SIG-M5 treated with dmso at 0.1 percent for 504 hours (cell line): ENCODE data around the gene CHST11.

Experiments
- DNase-seq: peaks from one replicate; lab custom pipeline; 2025; ENCODE audit not compliant: unreplicated experiment; lab: John Stamatoyannopoulos, UW

CHST11 gene

DNA sequence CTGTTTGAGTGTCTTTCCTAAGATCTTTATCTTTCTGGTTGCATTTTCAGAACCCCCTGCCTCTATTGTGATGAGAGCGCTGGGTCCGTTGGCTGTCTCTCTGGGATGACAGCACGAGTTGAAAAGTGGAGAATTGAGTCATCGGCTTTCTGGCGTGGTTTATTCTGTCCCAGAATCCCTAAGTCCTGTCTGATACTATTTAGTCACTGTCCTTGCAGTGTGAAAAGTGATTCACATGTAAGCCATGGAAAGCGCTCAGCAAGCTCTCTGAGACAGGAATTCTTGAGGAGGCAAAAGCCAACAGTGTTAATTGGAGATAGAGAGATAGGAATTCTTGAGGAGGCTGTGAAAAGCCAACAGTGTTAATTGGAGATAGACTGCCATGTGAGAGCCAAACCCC, 121.7 kb downstream of the CHST11 start:
- no peak for DNase-seq

DNA sequence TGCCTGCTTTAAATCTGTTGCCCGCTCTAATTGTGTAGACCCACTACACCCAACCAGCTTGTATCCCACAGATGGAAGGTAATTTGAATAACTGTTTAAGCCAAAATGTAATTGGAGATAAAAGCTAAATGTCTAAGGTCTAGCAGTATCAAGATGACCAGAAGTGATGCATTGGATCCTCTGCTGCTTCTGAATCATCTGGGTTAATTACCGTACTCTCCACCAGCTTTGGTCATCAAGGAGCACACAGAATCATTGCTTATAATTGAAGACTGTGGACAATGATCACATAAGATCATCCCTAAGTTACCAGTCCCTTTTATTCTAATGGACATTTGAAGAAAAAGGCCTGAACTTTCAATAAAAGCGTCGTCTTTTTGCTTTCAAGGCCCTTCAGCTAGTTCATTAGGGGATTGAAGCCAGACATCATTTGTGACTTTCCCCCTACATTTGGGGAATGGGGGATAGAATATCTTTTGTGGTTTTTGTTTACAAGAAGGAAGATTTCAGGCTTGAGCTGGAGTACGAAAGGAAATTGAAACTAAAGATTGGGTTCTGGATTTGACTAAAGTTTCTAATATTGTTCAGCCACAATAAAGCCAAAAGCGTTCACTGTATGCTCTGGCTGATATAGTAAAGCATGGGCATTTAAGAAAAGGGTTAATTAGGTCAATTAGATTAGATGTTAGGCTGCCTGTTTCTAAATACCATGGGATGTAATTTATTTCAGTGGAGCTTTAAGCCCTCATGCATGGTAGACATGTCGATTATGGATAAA, 123.2 kb downstream of the CHST11 start:
- no peak for DNase-seq

DNA sequence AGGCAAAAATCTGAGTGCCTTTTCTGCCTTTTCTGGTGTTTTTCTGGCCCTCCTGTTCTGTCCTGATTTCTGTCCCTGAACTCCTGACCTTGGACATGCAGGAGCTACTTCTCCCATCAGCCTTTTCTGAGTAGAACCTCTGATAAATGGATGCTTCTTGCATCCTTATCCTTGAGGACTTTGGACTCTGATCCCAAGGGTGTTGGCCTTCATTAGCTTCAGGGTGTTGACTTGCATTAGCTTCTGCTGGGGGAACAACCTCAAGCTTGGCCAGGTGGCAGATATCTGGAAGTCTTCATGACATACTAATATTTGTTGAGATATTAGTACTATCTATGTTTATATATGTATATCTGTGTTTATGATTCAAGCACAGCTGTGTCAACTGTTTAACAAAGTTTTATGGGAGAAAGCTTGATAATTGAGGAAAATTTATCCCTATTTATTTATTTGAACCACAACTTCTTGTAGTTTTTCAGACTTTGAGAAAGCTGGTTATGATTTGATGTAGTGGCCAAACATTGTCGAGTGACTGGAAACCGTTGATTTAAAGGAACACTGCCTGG, 124.3 kb downstream of the CHST11 start:
- no peak for DNase-seq

DNA sequence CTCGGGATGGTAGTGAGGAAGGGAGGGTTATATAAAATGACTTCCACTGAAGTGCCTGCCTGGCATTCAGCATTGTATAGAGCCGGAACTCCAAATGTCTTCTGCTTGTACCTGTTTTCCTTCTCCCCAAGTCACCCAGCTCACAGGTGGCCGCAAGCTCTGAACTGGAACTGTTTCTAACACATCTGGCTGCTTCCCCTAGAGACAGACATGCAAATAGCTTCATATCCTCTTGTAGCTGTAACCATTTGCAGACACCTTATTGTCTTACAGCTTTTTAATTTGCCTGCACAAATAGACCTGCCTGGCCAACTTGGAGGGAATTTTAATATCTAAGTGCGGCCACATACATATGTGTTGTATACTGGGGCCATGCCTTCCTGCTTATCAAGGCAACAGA, 126.0 kb downstream of the CHST11 start:
- no peak for DNase-seq

DNA sequence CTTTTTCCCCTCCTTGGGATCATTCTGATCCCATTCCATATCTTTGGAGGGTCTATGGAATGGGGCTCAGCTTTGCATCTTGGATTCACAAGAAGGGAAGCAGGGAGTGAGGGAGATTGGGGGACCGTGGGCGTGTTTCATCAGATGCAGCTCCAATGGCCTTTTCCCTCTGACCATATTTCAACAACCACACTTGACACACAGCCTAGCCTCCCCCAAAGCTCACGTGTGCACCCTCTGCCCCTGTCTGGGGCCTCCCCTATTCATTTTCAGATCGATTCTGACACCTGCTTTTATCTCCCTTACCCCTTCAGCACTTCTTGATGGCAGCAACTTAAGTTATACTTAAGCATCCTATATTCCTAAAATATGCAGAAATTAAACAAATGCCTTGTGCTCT, 126.6 kb downstream of the CHST11 start:
- DNase-seq: no peak

DNA sequence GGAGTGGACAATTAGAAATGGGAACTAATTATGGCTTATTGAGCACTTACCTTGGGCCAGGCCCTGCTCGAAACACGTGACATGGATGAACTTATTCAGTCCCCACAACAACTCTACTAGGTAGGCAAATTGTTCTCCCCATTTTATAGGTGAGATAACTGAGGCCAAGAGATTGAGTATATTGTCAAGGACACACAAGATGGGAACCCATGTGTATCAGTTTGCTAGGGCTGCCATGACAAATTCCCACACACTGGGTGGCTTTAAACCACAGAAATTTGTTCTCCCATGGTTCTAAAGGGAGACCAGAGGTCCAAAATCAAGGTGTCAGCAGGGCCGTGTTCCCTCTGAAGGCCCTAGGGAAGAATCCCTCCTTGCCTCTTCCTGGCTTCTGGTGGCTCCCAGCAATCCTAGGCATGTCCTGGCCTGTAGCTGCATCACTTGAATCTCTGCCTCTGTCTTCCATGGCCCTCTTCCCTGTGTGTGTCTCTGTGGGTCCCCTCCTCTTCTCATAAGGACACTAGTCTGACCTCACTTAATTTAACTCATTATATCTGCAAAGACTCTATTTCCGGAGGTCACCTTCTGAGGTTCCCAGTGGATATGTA, 128.8 kb downstream of the CHST11 start:
- DNase-seq: no peak

DNA sequence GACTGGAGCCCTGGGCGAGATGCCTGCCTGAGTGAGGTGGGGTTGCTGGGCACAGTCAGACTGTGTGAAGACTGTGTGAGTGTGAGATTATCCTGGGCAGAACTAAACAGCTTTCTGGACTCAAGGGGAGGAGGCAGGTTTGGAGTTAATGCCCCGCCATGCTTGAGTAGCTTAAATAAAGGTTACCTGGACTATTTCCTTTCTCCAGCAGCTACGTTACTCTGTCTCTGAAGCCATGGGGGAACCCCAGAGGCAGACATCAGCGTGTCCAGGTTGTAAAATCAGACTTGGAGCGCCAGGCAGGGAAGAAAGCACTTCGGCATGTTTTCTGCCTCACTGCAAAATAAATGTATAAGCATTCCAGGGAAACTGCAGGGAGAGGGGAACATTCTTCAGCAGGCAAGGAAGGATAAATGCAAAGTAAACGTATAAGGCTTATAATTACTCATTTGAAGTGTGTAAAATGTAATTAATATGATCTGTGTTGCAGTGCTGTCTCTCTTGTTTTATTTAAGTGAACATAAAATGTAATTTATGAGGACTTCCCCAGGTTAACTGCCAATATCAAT, 129.7 kb downstream of the CHST11 start:
- no peak for DNase-seq

DNA sequence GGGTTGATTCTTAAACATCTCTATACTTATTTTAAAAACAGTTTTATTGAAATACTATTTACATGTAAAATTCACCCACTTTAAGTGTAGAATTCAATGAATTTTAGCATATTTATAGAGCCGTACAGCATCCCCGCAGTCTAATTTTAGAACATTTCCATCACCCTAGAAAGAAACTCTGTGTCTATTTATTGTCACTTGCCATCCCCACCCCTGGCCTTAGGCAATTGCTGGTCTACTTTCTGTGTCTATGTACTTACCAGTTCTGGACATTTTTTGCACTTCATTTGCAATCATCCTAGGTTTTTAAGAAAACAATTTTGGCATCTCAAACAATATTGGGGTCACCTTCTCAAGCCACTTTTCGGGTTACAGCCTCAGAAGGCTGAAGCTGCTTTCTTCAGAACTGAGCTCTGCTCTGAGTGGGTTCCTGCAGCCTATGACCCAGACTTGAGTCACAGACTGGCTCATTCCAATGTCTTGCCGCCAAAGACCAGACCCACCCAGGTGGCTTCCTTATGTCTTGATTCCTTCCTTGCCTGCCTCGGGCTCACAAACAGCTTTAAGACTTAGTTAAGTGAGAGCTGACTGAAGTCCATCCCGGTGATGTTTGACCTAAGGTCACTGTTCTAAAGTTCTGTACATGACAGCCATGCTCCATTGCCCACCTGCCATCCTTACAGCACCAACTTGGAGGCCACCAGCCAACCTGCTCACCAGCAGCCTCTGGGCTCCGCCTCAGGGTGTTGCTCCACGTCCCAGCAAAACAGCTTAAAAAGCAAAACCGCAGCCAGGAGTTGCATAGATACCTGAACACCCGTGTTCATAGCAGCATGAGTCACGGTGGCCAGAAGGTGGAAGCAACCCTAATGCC, 131.5 kb downstream of the CHST11 start:
- DNase-seq: no peak

DNA sequence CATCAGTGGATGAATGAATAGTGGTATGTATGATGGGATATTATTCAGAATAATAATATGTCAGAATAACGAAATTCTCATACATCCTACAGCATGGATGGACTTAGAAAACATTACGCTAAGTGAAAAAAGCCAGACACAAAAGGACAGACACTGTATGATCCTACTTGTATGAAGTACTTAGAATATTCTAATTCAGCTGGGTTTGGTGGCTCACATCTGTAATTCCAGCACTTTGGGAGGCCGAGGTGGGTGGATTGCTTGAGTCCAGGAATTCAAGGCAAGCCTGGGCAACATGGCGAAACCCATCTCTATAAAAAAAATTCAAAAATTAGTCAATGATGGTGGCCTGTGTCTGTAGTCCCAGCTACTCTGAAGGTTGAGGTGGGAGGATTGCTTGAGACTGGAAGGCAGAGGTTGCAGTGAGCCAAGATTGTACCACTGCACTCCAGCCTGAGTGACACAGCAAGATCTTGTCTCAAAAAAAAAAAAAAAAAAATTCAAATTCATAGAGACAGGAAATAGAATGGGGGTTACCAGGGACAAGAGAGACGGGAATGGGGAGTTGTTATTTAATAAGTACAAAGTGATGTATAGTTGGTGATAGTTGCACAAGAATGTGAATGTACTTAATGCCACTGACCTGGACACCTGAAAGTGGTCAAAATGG, 132.3 kb downstream of the CHST11 start:
- no peak for DNase-seq

DNA sequence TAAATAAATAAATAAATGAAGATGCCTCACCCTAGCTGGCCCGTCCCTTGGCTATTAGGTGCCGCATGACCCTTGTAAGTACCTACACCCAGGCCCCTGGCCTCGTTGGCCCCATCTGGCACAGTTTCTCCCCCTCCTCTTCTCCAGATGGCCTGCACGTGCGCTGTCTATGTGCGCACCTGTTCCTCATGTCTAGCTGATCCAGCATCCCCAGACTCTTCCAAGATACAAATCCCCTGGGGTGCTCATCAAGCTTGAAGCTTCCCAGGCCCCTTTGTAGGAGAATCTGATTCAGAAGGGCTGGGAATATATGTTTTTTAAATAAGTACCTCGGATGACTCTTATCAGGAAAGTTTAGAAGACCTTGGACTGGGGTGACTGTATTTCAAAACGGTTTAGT, 133.3 kb downstream of the CHST11 start:
- DNase-seq: no peak

DNA sequence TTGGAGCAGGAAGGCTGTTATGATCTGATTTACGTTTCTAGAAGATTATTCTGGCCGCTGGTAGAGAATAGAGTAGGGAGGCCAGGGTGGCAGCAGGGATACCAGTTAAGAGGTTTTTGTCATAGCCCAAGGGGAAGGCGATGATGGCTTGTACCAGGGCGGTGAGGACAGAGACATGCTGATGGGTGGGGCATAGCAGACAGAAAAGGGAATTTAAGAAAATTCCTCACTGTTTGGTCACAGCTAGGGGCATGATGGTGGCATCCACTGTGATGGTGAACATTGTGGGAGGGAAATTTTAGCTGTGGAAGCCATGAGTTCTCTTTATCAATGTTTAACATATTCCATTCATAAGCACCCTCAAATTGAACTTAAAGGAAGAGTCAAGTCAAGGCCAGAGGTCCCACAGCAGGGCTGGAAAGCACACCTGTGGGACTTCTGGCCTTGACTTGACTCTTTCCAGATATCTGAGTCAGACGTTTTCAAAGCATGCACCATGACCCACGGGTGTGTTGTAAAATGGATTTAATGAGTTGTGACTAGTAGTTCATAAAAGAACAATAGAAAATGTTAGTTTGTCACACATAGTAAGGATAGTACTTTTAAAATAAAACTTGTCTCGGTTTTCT, 134.6 kb downstream of the CHST11 start:
- DNase-seq: no peak

DNA sequence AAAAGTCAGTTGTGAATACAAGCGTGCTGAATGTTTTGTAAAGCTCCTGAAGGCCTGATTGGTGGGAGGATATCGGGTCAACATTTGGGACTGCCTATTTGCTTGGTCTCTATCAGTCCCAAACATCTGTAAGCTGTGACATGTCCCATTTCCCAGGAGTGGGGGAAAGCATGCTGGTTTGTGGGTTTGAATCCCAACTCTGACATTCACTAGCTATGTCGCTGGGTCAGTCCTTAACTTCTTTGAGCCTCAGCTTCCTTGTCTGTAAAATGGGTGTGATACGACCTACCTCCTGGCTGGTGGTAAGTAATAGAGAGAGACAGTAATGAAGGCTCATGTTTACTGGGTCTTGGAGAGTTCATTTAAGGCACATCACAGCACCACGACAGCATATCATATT, 136.7 kb downstream of the CHST11 start:
- no peak for DNase-seq

DNA sequence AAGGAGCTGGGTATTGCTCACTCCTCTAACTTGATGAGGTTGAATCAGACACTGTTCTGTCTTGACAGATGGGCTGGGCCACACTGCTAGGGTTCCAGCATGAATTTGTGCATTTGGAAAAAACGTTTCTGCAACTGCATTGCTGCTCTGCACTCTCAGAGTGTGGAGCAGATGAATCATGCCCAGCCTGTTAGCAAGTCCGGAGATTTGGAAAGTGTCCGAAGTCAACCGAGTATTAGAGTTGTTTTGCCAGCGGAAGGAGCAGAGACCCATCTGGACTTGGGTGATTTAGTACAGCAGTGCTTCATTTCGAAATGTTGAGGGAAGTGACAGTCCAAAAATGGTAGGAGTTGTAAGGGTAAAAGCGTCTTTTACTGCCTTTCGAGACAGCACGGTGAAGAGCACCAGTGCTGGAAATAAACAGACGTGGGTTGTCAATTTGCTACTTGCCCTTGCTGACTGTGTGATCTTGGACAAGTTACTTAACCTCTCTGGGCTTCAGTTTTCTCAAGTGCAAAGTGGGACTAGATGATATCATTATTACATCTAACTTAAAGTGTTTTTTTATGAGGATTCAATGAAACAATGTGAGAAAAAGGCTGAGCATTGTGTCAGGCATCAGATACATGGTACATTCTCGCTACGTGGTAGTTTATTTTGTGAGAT, 139.5 kb downstream of the CHST11 start:
- no peak for DNase-seq

DNA sequence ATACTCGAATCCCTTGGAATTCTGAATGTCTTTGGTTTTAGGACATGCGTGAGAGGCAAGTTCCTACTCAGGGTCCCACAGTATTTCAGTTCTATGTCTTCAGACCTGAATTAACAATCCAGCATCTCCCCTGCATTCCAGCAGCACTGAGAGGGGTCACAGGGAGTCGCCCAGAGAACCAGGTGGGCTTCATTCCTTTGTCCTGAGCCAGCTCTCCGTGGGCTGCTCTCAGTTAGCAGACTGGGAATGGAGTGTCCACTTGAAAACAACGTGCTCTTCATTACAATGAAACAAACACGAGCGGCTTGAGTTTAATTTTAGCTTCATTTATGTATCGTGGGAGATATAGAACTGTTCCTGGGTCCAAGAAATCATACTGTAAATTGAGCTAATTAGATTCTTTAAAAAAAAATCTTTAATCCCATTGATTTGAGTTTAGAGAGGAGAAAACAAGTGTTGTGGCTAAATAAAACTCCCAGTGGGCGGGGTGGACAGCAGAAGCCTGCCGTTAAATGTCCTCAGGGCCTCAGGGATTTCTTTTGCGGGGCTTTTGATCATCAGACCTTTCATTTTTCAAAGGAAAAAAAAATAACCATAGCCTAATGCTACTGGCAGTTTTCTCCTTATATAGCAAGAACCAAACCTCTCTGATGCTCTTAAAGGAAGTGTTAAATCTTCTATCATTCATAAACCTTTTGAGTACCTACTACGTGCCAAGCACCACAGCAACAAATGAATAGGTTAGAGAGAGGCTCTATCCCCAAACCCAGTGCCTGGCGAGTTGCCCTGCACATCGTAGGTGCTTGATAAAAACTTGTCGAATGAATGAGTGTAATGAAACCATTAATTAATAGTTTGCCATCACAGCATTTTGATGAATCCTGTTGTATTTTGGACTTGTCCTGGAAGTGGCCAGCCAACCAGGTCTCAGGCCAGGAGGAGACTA, 140.4 kb downstream of the CHST11 start:
- DNase-seq: no peak

DNA sequence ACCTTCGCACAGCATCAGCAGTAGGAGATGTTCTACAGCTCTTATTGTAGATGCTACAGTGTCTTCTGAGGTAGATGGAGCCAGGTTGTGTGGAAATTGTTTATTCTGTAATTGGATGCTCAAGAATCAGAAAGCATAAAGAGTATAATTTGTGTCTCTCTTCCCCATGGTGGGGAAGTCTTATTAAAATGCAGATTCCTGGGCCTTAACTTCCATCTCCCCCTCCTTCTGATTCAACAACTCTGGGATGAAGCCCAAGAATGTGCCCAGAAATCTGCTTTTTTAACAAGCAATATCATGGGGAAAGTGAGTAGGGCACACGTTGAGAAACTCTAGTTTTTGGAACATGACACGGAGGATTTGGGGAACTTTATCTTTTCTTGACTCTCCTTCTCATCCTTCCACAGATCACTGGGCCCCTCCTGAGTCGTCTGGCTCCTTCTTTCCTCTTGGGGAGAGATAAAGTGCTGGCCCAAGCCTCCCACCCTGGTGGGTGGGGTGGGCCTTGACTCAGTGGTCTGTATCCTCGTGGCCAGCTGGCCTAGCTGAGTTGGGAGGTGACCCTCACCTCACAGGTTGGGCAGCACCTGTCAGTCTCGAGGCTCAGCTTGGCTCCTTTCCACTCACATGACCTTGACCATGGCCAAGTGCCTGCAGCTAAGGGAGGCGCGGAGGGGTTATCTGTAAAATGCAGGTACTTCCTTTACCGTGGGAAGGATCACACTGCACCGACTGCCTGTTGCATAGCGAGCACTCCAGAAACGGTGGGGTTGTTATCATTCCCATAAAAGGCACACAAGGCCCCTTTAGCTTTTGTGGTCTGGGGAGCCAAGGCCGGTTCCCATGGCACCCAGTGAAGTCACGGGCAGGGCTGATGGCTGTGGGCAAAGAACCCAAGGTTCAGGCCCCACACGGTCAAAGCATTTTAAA, 141.9 kb downstream of the CHST11 start:
- no peak for DNase-seq

DNA sequence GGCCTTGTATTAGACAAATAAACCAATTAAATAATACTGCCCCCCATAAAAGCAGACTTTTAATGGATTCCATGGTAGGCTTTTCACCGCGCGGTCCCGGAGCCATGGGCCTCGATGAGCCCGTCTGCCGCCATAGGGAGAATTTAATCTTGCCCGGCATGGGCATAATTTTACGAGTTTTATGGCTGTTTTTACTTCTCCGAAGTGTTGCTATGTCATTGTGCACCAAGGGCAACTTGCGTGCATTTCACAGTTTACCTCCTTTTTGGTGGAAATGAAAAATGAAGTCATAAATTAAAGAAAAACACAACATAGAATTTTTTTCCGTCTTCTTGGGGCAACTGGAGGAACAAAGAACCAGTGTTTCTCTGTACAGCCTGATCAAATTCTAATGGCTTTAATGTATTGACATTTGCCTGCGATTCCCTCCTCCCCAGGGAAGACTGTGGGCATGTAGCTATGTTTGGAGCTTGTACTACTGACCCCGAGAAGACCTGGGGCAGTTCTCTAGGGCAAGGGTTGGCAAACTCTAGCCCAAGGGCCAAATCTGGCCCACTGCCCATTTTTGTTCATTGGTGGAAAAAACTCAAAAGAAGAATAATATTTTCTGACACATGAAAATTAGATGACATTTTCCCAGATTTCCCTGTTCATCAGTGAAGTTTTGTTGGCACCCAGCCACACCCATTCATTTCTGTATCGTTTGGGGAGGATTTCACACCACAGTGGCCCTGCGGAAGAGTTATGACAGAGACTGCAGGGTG, 142.7 kb downstream of the CHST11 start:
- no peak for DNase-seq
